IPS DF 4.7 (cell line): ENCODE results near the gene GPR89A.
"Not testable (repeated sequence)": the region's sequence is repeated elsewhere in the genome, so short reads cannot be mapped to it uniquely, and the experiment has no call there.

Source experiments
- DNase-seq: peaks from one replicate; pipeline ENCODE4 v3.0.0-alpha.2; 2013; ENCODE audit warnings: low spot score; ENCODE audit errors: extremely low read depth

GPR89A gene

DNA sequence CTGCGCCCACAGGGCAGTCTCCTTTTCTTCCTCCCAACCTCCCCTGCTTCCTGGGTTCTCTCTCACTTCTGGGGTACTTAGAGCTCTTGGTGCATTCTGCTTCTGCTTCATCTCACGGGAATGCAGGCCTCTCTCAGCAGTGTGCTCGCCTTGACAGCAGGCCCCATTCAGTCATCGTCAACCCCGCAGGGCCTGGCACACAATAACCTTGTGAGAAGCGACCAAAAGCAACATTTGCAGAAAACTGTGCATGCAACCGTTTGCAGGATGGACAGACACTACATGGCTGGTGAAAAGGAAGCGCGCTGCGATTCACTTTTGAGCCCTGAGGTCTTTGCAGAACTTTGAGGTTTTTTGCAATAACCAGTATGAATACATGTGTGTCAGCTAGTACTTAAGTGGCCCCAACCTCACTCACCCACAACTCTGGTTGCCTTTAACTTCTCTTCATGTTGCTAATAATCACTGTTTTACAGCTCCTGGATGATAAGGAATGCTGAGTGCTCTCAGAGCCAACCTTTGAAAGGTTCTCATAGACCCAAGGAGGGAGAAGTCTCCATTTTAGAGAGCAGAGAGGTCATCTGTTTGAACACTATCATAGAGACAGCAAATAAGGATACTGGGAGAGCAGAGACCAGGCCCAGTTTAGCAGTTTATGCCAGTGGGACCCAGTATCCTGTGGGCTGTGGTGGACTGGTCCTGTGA, 109.0 kb downstream of the GPR89A start:
- DNase-seq, result no peak

DNA sequence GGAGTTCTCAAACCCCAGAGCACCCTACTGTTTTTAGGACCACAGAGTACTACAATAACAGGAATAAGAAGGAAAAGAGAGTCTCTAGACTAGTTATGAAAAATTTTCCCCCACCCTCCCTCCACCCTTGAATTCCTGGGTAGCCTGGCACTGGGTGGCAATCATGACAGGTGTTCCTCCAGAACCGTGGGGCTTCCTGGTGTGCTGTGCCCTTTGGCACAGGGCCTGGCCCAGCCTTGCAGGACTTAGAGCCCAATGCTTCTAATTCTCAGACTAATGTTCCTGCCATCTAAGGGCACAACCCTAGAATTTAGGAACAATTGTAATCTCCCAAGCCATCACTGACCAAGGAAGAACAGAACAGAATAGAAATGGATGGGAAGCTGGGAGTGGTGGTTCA, 110.0 kb downstream of the GPR89A start:
- no peak for DNase-seq

GRCh38 chr1:145718465-145718864, 110.7 kb downstream of the GPR89A start:
- not testable (repeated sequence) for DNase-seq

GRCh38 chr1:145719230-145720079, 111.7 kb downstream of the GPR89A start, which contains the start of gene CD160:
Gene CD160, plus strand, starts transcription at chr1:145719499. Its CDS starts 8,829 bp downstream, at chr1:145728328.
- DNase-seq, result no peak
